Measurements from ENCODE around the gene SAMD5. TPM values are rescaled to one million over a fixed set of nuclear protein-coding genes. Genes with fewer than 3 reads are reported as not detected.

SAMD5 gene
- total RNA-seq, 1 experiment from 2014 or later: 0.04 TPM

DNA sequence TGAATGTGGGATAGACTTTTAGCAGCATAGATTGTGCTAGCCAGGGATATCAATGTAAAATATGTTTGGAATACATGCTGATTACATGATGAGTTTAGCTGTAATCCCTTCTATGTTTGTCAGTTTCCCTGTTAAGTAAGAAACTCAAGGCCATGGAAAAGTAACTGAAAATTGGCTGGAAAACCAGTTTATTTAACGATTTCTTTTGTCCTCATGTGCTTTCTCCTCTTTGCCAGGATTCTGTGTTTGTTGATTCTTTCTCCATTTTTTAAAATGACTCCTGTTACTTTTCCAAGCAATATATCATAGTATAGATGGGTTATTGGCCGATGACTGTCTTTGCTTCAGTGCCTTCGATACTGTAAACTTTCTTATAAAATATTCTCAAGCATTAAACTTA, 87.5 kb downstream of the SAMD5 start:
- TF ChIP-seq, protein P1, sequence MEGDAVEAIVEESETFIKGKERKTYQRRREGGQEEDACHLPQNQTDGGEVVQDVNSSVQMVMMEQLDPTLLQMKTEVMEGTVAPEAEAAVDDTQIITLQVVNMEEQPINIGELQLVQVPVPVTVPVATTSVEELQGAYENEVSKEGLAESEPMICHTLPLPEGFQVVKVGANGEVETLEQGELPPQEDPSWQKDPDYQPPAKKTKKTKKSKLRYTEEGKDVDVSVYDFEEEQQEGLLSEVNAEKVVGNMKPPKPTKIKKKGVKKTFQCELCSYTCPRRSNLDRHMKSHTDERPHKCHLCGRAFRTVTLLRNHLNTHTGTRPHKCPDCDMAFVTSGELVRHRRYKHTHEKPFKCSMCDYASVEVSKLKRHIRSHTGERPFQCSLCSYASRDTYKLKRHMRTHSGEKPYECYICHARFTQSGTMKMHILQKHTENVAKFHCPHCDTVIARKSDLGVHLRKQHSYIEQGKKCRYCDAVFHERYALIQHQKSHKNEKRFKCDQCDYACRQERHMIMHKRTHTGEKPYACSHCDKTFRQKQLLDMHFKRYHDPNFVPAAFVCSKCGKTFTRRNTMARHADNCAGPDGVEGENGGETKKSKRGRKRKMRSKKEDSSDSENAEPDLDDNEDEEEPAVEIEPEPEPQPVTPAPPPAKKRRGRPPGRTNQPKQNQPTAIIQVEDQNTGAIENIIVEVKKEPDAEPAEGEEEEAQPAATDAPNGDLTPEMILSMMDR (conservative IDR thresholded peaks at IDR 0.05): no peak
- no peak overlapping the region for H4K8ac ChIP-seq (replicated peaks; ENCODE audit: insufficient read length, low read depth, low read length)

More for the DNA sequence above, 87.5 kb downstream of the SAMD5 start:
- no peak overlapping the region for H3K18ac ChIP-seq (ENCODE audit: insufficient read length, low read depth, low read length)
- no peak overlapping the region for H3K56ac ChIP-seq (ENCODE audit: insufficient read length, low read depth, low read length)
- no peak overlapping the region for H2BK120ac ChIP-seq (ENCODE audit: low read depth, low read length, poor library complexity, severe bottlenecking)
- no peak overlapping the region for H2AFZ ChIP-seq (ENCODE audit: low read length)
- H3K27ac Mint-ChIP-seq: no peak overlapping the region
- no peak overlapping the region for H3K4me3 Mint-ChIP-seq
- H3K9me3 ChIP-seq (ENCODE audit: control insufficient read depth, low read depth, low read length): no peaks in the 10 kb centered on the region
- H3K14ac ChIP-seq (ENCODE audit: insufficient read depth, low read length): no peak overlapping the region
- H3K79me2 ChIP-seq (ENCODE audit: insufficient read depth, low read length): no peaks in the 10 kb centered on the region
- H3K36me3 Mint-ChIP-seq (ENCODE audit: insufficient read depth in 1 of 3, low read depth in 3 of 3): no peaks in the 10 kb centered on the region
- H3K23ac ChIP-seq (ENCODE audit: insufficient read length, low read depth, low read length): no peak overlapping the region
- no peak overlapping the region for H4K91ac ChIP-seq (ENCODE audit: insufficient read length, low read depth, low read length)
- no peak for DNase-seq
- H3K4ac ChIP-seq (ENCODE audit: low read depth, low read length): no peak overlapping the region
- WGBS (ENCODE audit: extremely low coverage, insufficient read length, low lambda C conversion rate): no CpG with 5 or more reads among the region's 3 CpGs
- no peaks in the 10 kb centered on the region for H3K27me3 ChIP-seq (ENCODE audit: insufficient read depth, low read length)
- H2BK20ac ChIP-seq (ENCODE audit: low read depth, low read length, poor library complexity, severe bottlenecking): no peak overlapping the region
- no peak overlapping the region for H3K9ac ChIP-seq (ENCODE audit: extremely low read depth, insufficient read length, low read length)
- no peaks in the 10 kb centered on the region for H3K23me2 ChIP-seq (ENCODE audit: insufficient read length, low read depth, low read length, poor library complexity, severe bottlenecking)
- H3K27me3 Mint-ChIP-seq (ENCODE audit: low read depth): peaks cover 2% of the 10 kb centered on the region
- no peak overlapping the region for H4K5ac ChIP-seq (ENCODE audit: insufficient read length, low read depth, low read length)
- no peaks in the 10 kb centered on the region for H3K9me3 Mint-ChIP-seq
- H3T11ph ChIP-seq (ENCODE audit: low read length): no peak overlapping the region
- no peak overlapping the region for H3K4me2 ChIP-seq (ENCODE audit: insufficient read depth, insufficient read length, low read length)
- H3K4me1 Mint-ChIP-seq: no peaks in the 10 kb centered on the region
- no peaks in the 10 kb centered on the region for H3K79me1 ChIP-seq (ENCODE audit: insufficient read depth, low read depth, low read length, poor library complexity, severe bottlenecking)
- no peak overlapping the region for H2BK15ac ChIP-seq (ENCODE audit: low read depth, low read length)
- H4K20me1 ChIP-seq (ENCODE audit: control insufficient read depth, insufficient read depth, insufficient read length): no peaks in the 10 kb centered on the region
- H3K27ac ChIP-seq (ENCODE audit: insufficient read length, low read depth, low read length): no peak overlapping the region
- no peak overlapping the region for H2BK12ac ChIP-seq (ENCODE audit: insufficient read length, low read depth, low read length)
- H3K4me1 ChIP-seq (ENCODE audit: insufficient read depth, low read length): no peaks in the 10 kb centered on the region
- no peak overlapping the region for H2BK5ac ChIP-seq (ENCODE audit: insufficient read length, low read length)
- H2AK5ac ChIP-seq (ENCODE audit: insufficient read length, low read length): no peak overlapping the region
